Ovary (tissue), 3 donors: ENCODE data around the gene MEGF8.

Source experiments
- CTCF ChIP-seq, 3 donors: fragments of 450-650 bp in 2 of 3; fragments of 200-600 bp in 1 of 3; IDR thresholded peaks; one replicate each; pipeline versions ENCODE4 v1.5.1 to v1.8.0; 2016 to 2022; ENCODE audit warnings: antibody characterized with exemption in 3 of 3, mild to moderate bottlenecking in 1 of 3
- EP300 ChIP-seq: sonication (generic); formaldehyde crosslinking; IDR thresholded peaks from one replicate; pipeline ENCODE4 v1.6.1; 2017; ENCODE audit warnings: antibody characterized with exemption
- POLR2A ChIP-seq: fragments of 450-650 bp; IDR thresholded peaks from one replicate; pipeline ENCODE4 v1.6.1; 2017; ENCODE audit warnings: antibody characterized with exemption, mild to moderate bottlenecking, moderate library complexity
- donor health status: DM: no; HTN: no; CAD: no.

GRCh38 chr19:42362342-42362741 lies 36.9 kb downstream of the MEGF8 start:
- TF ChIP-seq EP300 (no peak), CTCF (IDR thresholded peaks at IDR 0.05) (no peak), POLR2A (no peak)
